ENCODE data around the gene ZNF837. TPM values are rescaled to one million over a fixed set of nuclear protein-coding genes. Genes with fewer than 3 reads are reported as not detected.

ZNF837 gene
- total and polyA plus RNA-seq, 7 experiments from 2014 or later, result 1.4 to 15.6 (median 4.3) TPM

DNA sequence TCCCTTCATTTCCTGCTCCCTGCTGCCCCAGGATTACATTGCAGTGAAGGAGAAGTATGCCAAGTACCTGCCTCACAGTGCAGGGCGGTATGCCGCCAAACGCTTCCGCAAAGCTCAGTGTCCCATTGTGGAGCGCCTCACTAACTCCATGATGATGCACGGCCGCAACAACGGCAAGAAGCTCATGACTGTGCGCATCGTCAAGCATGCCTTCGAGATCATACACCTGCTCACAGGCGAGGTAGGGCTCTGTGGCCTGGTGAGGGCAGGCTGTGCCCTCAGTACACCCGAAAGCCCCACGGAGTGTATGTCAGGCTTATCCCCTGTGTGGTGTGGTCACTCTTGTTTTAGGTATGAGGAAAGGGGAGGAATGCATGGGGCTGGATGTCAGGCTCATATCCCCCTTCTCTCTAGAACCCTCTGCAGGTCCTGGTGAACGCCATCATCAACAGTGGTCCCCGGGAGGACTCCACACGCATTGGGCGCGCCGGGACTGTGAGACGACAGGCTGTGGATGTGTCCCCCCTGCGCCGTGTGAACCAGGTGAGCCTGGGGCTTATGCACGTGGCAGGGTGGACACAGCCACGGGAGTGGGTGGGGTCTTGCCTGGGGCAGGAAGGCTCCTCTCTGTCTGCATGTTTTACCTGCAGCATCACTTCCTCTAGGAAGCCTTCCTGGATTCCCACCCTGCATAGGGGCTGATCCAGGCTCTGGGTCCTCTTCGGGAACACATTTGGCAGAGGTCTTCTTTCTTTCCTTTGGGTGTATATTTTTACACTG, 12.3 kb upstream of the ZNF837 start:
- POLR2A ChIA-PET, result interaction anchor here (0.7 to 1.0 kb wide), 2 partner anchors 47 to 209 kb away, joined by 3 to 4 read pairs; partner anchors contain the start of gene ZNF132
- H3K4me3 ChIP-seq (ENCODE audit: low read length), result no peak overlapping the region
- peaks cover 3% of the 10 kb centered on the region in 2 donors for H3K27me3 ChIP-seq (ENCODE audit: control insufficient read depth in 2 of 2, insufficient read depth in 2 of 2, low read length in 2 of 2)
- intact Hi-C loops (cut with micrococcal nuclease), result no loop called here
- Mint-ChIP-seq H3K27ac (no peak overlapping the region), H3K4me3 (peak overlapping the region in 1 of 10 donors; percentile 65), H3K4me1 (peaks cover 6 to 32% (median 25%) of the 10 kb centered on the region in 7 donors), H3K27me3 (peaks cover 3 to 14% (median 5%) of the 10 kb centered on the region in 5 donors), H3K9me3 (no peaks in the 10 kb centered on the region), H3K36me3 (peaks cover 11 to 40% (median 27%) of the 10 kb centered on the region in 5 donors)
- no peak for DNase-seq
- no peaks in the 10 kb centered on the region for H3K9me3 ChIP-seq (ENCODE audit: control insufficient read depth in 2 of 3, low read length in 3 of 3)
- no peak for ATAC-seq
- peaks cover 4 to 7% of the 10 kb centered on the region in 2 donors for H3K4me1 ChIP-seq (ENCODE audit: control insufficient read depth in 2 of 2, insufficient read depth in 2 of 2, low read length in 2 of 2)
- H3K27ac ChIP-seq (ENCODE audit: low read depth, low read length), result no peak overlapping the region
- CTCF ChIA-PET, result no interaction called here
- peaks cover 0 to 58% (median 14%) of the 10 kb centered on the region in 3 experiments for H3K36me3 ChIP-seq (ENCODE audit: control insufficient read depth in 2 of 3, insufficient read depth in 3 of 3, low read length in 3 of 3)

DNA sequence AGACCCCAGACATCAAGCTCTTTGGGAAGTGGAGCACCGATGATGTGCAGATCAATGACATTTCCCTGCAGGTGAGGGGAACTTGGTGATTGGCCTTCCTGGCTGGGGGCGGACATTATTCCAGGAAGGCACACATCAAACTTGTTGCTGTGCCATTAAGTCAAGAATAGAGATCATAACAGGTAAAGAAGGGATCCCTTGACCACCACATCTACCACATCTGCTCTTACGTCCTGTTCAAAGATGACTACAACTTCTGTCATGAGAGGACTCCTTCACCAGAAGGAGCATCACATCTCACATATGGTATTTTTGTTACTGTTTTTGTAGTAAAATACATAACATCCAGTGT, 7.3 kb upstream of the ZNF837 start:
- POLR2A ChIA-PET, result interaction anchor here (0.6 to 3.3 kb wide), 4 partner anchors 12 to 204 kb away, joined by 4 to 16 read pairs (median 6); partner anchors contain the start of genes ZNF274 and ZNF584
- Histone ChIP-seq H3K27me3 (ENCODE audit: control insufficient read depth in 2 of 2, insufficient read depth in 2 of 2, low read length in 2 of 2) (no peaks in the 10 kb centered on the region), H3K9me3 (ENCODE audit: control insufficient read depth in 2 of 3, low read length in 3 of 3) (no peaks in the 10 kb centered on the region), H3K4me3 (ENCODE audit: low read length) (peak overlapping the region; percentile 75), H3K27ac (ENCODE audit: low read depth, low read length) (peak overlapping the region; percentile 94), H3K4me1 (ENCODE audit: control insufficient read depth in 2 of 2, insufficient read depth in 2 of 2, low read length in 2 of 2) (peaks cover 22 to 23% of the 10 kb centered on the region in 2 donors), H3K36me3 (ENCODE audit: control insufficient read depth in 2 of 3, insufficient read depth in 3 of 3, low read length in 3 of 3) (peaks cover 0 to 36% (median 8%) of the 10 kb centered on the region in 3 experiments)
- ATAC-seq (no peak), DNase-seq (no peak)
- intact Hi-C loops (cut with micrococcal nuclease), result loop anchor here in 1 of 2 donors (5.0 to 10.0 kb wide), 3 partner anchors 473 to 951 kb away; partner anchors contain the start of genes ZNF417, ZNF419 and ZNF749
- H3K27me3 Mint-ChIP-seq, result peaks cover 0 to 3% (median 0%) of the 10 kb centered on the region in 5 donors
- H3K9me3 Mint-ChIP-seq, result no peaks in the 10 kb centered on the region
- peak overlapping the region in 6 of 9 donors; percentile 70 to 99 (median 97) for H3K27ac Mint-ChIP-seq
- peaks cover 0 to 24% (median 14%) of the 10 kb centered on the region in 5 donors for H3K36me3 Mint-ChIP-seq
- H3K4me3 Mint-ChIP-seq, result peak overlapping the region; percentile 89 to 96 (median 94)
- CTCF ChIA-PET, result no interaction called here
- peaks cover 17 to 59% (median 42%) of the 10 kb centered on the region in 7 donors for H3K4me1 Mint-ChIP-seq

DNA sequence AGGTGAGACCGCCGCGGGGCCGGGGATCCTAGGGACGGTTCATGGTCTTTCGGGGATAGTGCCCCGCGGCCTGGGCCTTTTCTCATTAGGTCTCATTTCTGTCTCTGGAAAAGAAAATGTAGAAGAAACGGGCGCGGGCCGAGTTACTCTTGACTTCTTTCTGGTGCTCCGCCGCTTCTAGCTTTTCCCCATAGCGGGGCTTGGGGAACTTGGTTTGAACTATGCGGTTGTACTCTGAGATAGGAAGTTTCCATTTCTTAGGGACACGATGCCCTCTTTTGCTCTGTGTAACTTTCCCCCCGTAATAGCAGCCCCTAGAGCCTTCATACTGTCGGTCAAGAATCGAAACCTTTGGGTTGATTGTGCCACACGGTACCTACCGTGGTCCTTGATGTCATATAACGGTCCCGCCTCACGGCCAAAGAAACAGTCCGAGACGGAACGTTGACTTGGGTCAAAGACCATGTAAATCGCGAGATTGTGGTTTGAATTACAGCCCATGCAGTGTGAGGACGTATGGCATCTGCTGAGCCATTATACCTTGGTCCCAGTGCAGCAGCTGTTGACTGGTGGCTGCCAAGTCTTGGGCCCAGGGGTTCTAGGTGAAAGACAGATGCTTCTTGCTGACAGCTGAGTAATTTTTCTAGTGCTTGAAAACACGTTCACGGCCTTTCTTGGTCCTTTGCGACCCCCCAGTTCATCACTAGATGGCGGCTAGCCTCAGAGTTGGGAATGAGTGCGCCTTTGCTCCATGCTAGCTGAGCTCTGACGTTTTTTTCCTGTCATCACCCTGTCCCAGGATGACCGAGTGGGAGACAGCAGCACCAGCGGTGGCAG, 6.7 kb upstream of the ZNF837 start:
- Histone ChIP-seq H3K27ac (ENCODE audit: low read depth, low read length) (peak overlapping the region; percentile 94), H3K4me3 (ENCODE audit: low read length) (peak overlapping the region; percentile 75), H3K27me3 (ENCODE audit: control insufficient read depth in 2 of 2, insufficient read depth in 2 of 2, low read length in 2 of 2) (no peaks in the 10 kb centered on the region), H3K36me3 (ENCODE audit: control insufficient read depth in 2 of 3, insufficient read depth in 3 of 3, low read length in 3 of 3) (peaks cover 0 to 30% (median 8%) of the 10 kb centered on the region in 3 experiments), H3K4me1 (ENCODE audit: control insufficient read depth in 2 of 2, insufficient read depth in 2 of 2, low read length in 2 of 2) (peaks cover 22 to 23% of the 10 kb centered on the region in 2 donors), H3K9me3 (ENCODE audit: control insufficient read depth in 2 of 3, low read length in 3 of 3) (no peaks in the 10 kb centered on the region)
- Mint-ChIP-seq H3K27ac (peak overlapping the region; percentile 94 to 99 (median 97)), H3K36me3 (peaks cover 0 to 20% (median 13%) of the 10 kb centered on the region in 5 donors), H3K4me3 (peak overlapping the region; percentile 89 to 96 (median 94)), H3K9me3 (no peaks in the 10 kb centered on the region), H3K4me1 (peaks cover 17 to 53% (median 40%) of the 10 kb centered on the region in 7 donors), H3K27me3 (peaks cover 0 to 3% (median 0%) of the 10 kb centered on the region in 5 donors)
- intact Hi-C loops (cut with micrococcal nuclease), result loop anchor here (1.0 to 10.0 kb wide), 18 partner anchors 14 to 950 kb away; partner anchors contain the start of genes ZNF132 (in 2 of the 2), ZNF497 (in 2 of the 2), ZNF584 (in 2 of the 2) and ERVK3-1 (in 1 of the 2)
- peak in 1 of 9 donors; percentile 7 for DNase-seq
- ATAC-seq, result no peak
- ChIA-PET POLR2A (interaction anchor here (1.6 to 3.3 kb wide), 3 partner anchors 12 to 25 kb away, joined by 4 to 16 read pairs (median 8); partner anchors contain the start of genes ZNF497 and ZNF584), CTCF (interaction anchor here (0.6 kb wide), 1 partner anchor 97 kb away, joined by 3 read pairs; no protein-coding TSS in a partner anchor)

DNA sequence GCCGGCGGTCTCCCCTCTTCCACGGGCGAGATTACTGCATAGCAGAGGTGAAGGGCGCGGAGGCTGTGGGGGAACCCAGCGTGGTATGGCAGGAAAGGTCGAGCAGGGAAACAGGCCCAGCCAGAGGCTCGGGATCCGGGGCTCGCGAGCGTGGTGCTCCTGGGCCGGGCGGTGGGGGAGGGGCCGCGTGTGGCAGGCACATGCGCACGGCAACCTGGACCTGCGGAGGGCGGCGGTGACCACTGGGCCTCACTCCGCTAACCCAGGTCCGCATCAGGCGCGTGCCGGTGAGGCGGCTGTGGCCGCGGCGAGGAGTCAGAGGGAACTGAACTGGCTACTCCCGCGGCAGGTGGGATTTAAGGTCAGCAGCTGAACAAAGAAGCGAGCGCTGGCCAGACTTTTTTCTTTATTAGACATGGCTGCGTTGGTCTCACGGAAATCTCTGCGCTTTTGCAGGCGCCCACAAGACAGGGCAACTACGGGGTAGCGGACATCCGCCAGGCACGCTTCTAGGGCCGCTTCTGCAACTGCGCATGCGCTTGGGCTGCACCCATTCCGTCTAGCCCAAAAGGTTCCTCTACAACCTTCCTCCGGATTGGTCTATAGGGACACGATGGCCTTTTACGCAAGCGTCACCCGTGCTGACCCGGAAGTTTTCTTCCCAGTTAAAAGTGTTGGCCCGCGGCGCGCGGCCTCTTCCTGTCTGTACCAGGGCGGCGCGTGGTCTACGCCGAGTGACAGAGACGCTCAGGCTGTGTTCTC, 5.9 kb upstream of the ZNF837 start, which contains the start of gene RPS5:
RPS5 (plus strand) TSS at position 694 of the 762 bp plus-strand sequence. CDS start 869 bp downstream, outside the sequence.
- no peaks in the 10 kb centered on the region for H3K9me3 ChIP-seq (ENCODE audit: control insufficient read depth in 2 of 3, low read length in 3 of 3)
- peaks cover 0 to 3% (median 0%) of the 10 kb centered on the region in 5 donors for H3K27me3 Mint-ChIP-seq

DNA sequence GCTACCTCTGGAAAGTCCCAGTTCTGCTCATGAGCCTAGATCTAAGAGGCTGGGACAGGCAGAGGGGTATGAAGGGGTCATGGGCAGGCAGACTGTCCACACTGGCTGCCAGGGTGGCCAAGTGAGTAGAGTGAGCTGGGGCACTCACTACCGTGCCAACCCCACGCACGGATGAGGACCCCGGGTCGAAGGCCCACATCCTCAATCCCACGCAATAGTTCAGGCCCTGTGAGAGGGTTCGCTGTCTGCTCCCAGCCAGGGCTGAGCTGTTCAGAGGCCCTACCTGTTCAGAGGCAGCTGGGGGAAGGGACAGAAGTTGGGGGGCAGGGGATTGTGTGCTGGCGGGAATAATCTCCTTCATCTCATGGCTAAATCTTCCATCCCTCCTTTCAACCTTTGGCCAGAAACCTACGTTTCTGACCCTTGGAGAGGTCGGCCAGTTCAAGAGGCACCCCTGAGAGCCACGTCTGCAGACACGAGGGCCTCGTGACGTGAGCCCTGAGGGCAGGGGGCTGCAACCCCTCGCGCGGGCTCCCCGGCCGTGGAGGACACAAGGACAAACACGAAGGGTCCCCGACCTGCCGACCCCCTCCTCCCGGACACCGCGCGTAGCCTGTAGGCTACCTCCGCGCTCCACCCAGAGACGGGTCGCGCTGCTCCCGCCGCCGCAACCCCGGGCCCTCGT, 5.2 kb upstream of the ZNF837 start:
- H3K4me3 ChIP-seq (ENCODE audit: low read length), result peak overlapping the region; percentile 75
- peak overlapping the region; percentile 94 for H3K27ac ChIP-seq (ENCODE audit: low read depth, low read length)
- peak in 4 of 9 donors; percentile 19 to 23 (median 22) for DNase-seq
- peaks cover 0 to 18% (median 13%) of the 10 kb centered on the region in 5 donors for H3K36me3 Mint-ChIP-seq
- no peaks in the 10 kb centered on the region for H3K9me3 Mint-ChIP-seq
- H3K27ac Mint-ChIP-seq, result peak overlapping the region; percentile 94 to 99 (median 97)
- CTCF ChIA-PET, result interaction anchor here (0.7 kb wide), 1 partner anchor 68 kb away, joined by 3 read pairs; no protein-coding TSS in a partner anchor
- H3K9me3 ChIP-seq (ENCODE audit: control insufficient read depth in 2 of 3, low read length in 3 of 3), result no peaks in the 10 kb centered on the region
- peak overlapping the region; percentile 89 to 96 (median 94) for H3K4me3 Mint-ChIP-seq
- ATAC-seq, result no peak
- peaks cover 0 to 3% (median 0%) of the 10 kb centered on the region in 5 donors for H3K27me3 Mint-ChIP-seq
- H3K27me3 ChIP-seq (ENCODE audit: control insufficient read depth in 2 of 2, insufficient read depth in 2 of 2, low read length in 2 of 2), result no peaks in the 10 kb centered on the region
- intact Hi-C loops (cut with micrococcal nuclease), result loop anchor here (1.0 to 10.0 kb wide), 7 partner anchors 39 to 949 kb away; partner anchors contain the start of genes ZBTB45 (in 1 of the 2), ZNF274 (in 1 of the 2), ZNF417 (in 1 of the 2) and ZNF419 (in 1 of the 2)
- POLR2A ChIA-PET, result interaction anchor here (0.6 to 1.9 kb wide), 7 partner anchors 23 to 231 kb away, joined by 3 to 8 read pairs (median 4); partner anchors contain the start of genes ZNF497 and ZNF584
- peaks cover 26 to 32% of the 10 kb centered on the region in 2 donors for H3K4me1 ChIP-seq (ENCODE audit: control insufficient read depth in 2 of 2, insufficient read depth in 2 of 2, low read length in 2 of 2)
- peaks cover 0 to 16% (median 8%) of the 10 kb centered on the region in 3 experiments for H3K36me3 ChIP-seq (ENCODE audit: control insufficient read depth in 2 of 3, insufficient read depth in 3 of 3, low read length in 3 of 3)
- peaks cover 22 to 63% (median 50%) of the 10 kb centered on the region in 7 donors for H3K4me1 Mint-ChIP-seq

More for the DNA sequence above, 5.9 kb upstream of the ZNF837 start, which contains the start of gene RPS5:
- intact Hi-C loops (cut with micrococcal nuclease), result loop anchor here (1.0 to 10.0 kb wide), 19 partner anchors 15 to 949 kb away; partner anchors contain the start of genes ZNF132 (in 2 of the 2), ZNF497 (in 2 of the 2), ZNF584 (in 2 of the 2) and ERVK3-1 (in 1 of the 2)
- Mint-ChIP-seq H3K4me3 (peak within 1 kb of the TSS; percentile 89 to 96 (median 94)), H3K9me3 (no peaks in the 10 kb centered on the region), H3K27ac (peak within 1 kb of the TSS; percentile 94 to 99 (median 97)), H3K4me1 (peaks cover 22 to 59% (median 45%) of the 10 kb centered on the region in 7 donors), H3K36me3 (peaks cover 0 to 19% (median 13%) of the 10 kb centered on the region in 5 donors)
- Histone ChIP-seq H3K4me1 (ENCODE audit: control insufficient read depth in 2 of 2, insufficient read depth in 2 of 2, low read length in 2 of 2) (peaks cover 26% of the 10 kb centered on the region in 2 donors), H3K36me3 (ENCODE audit: control insufficient read depth in 2 of 3, insufficient read depth in 3 of 3, low read length in 3 of 3) (peaks cover 0 to 22% (median 8%) of the 10 kb centered on the region in 3 experiments), H3K27ac (ENCODE audit: low read depth, low read length) (peak within 1 kb of the TSS; percentile 94), H3K27me3 (ENCODE audit: control insufficient read depth in 2 of 2, insufficient read depth in 2 of 2, low read length in 2 of 2) (no peaks in the 10 kb centered on the region), H3K4me3 (ENCODE audit: low read length) (peak within 1 kb of the TSS; percentile 75)
- POLR2A ChIA-PET, result interaction anchor here (0.6 to 3.3 kb wide), 7 partner anchors 13 to 231 kb away, joined by 3 to 16 read pairs (median 4); partner anchors contain the start of genes ZNF497 and ZNF584
- CTCF ChIA-PET, result interaction anchor here (0.7 kb wide), 1 partner anchor 67 kb away, joined by 3 read pairs; no protein-coding TSS in a partner anchor
- DNase-seq (peak; percentile 84 to 98 (median 96)), ATAC-seq (peak; percentile 97)

Measured in naive thymus-derived CD4-positive, alpha-beta T cell (primary cell).